Measurements from ENCODE around the gene TRIM41.

DNA sequence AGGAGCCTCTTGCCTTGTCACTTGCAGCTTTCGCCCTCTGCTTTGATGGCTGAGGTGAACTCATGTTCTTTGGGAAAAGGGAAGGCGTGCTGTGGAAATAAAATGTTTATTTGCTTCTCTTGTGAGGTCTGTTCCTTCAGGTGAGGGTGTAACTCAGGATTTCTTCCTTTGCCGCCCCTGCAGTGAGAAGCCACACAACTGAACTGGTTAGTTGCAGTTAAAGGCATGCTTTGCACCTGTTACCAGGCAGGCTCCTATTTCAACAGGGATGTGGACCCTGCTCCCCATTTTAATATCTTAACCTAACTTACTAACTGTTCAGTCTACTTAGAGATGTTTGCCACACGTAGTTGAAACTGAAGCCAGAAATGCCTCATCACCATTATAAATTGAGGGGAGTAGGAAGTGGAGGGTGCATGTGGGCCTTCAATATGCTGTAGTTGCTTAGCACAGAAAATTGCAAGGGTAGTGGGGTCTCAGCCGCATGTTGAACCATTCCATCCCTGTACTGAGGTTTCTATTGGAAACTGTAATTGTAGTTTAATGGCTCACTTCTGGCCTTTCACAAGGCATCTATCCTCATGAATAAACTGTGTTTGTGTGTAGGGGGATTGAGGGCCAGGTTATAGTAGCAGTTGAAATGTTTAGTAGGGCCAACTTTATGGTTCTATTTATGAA is 12.7 kb downstream of the TRIM41 start:
- TF ChIP-seq CTCF (conservative IDR thresholded peaks at IDR 0.05) = no peak
- TF ChIP-seq EZH2 (IDR thresholded peaks at IDR 0.05; ENCODE audit: low read depth) = no peak
